Vagina (tissue), 2 donors: ENCODE results near the gene NRG3. TPM values are rescaled to one million over a fixed set of nuclear protein-coding genes. Genes with fewer than 3 reads are reported as not detected.

Source experiments
- DNase-seq, 2 donors: peaks; one replicate each; pipeline ENCODE4 v3.0.0-alpha.2; 2017; ENCODE audit errors: extremely low spot score in 2 of 2
- H3K27ac ChIP-seq: fragments of 200-600 bp; sonication (generic); one replicate; pipeline ENCODE4 v1.5.1; 2019
- H3K27me3 ChIP-seq: fragments of 200-600 bp; sonication (generic); one replicate; pipeline ENCODE4 v1.5.1; 2019
- H3K36me3 ChIP-seq, 2 donors: fragments of 200-600 bp; sonication (generic); one replicate each; pipeline ENCODE4 v1.5.1; 2017 to 2019
- H3K4me1 ChIP-seq: fragments of 200-600 bp; sonication (generic); one replicate; pipeline ENCODE4 v1.5.1; 2019
- H3K4me3 ChIP-seq, 2 donors: fragments of 200-600 bp; sonication (generic); 1 replicate in 1 of 2; 2 replicates in 1 of 2; pipeline ENCODE4 v1.5.1; 2016 to 2019
- H3K9me3 ChIP-seq: fragments of 200-600 bp; sonication (generic); one replicate; pipeline ENCODE4 v1.5.1; 2019
- POLR2A ChIP-seq, 2 donors: fragments of 450-650 bp; IDR thresholded peaks; one replicate each; pipeline ENCODE4 v1.6.1; 2017; ENCODE audit warnings: antibody characterized with exemption in 2 of 2, mild to moderate bottlenecking in 2 of 2, moderate library complexity in 2 of 2
- POLR2AphosphoS5 ChIP-seq, 2 donors: sonication (generic); formaldehyde crosslinking; IDR thresholded peaks; one replicate each; pipeline ENCODE4 v1.9.0; 2017; ENCODE audit warnings: antibody characterized with exemption in 2 of 2, mild to moderate bottlenecking in 2 of 2, low read depth in 1 of 2; ENCODE audit not compliant: insufficient read depth in 1 of 2
- intact Hi-C: fragments of 100-400 bp; cut with DNase I; formaldehyde crosslinking; loops from one replicate; pipeline ENCODE4 v1.15.1; 2023
- total RNA-seq: library from RNA; depleted of rRNA; stranded (reverse); fragments of >200 nt; gene quantifications from one replicate; pipeline ENCODE4 v1.2.3, GENCODE V29; 2016
- TF ChIP-seq, protein P1 (sequence below), 3 experiments: fragments of 450-650 bp in 2 of 3; fragments of 200-600 bp in 1 of 3; sonication (generic) in 1 of 3; IDR thresholded peaks; one replicate each; pipeline ENCODE4 v1.5.1; 2017 to 2019; ENCODE audit warnings: antibody characterized with exemption in 3 of 3, mild to moderate bottlenecking in 2 of 3, moderate library complexity in 2 of 3

Gene NRG3
- total RNA-seq, 1 donor from 2014 or later: not detected

DNA sequence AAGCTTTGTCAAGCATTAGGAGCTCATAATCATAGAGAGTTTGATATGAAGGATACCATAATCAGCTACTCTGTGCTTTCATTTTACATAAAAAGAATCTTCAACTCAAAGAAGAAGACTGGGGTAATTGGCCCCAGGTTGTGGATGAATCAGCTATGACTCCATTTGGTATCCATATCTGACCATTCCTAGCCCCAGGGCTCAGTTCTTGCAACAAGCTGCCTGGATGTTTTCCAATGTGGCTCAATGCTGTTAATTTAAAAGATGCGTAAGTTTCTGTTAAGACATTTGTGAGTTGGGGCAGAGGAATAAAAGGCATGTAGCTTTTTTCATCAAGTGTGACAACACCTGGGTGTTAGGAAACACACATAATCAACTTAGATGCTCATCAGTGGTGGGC is 951.1 kb downstream of the NRG3 start:
- Histone ChIP-seq H3K4me3 (no peak overlapping the region), H3K36me3 (no peaks in the 10 kb centered on the region), H3K4me1 (no peaks in the 10 kb centered on the region), H3K27ac (no peak overlapping the region), H3K27me3 (no peaks in the 10 kb centered on the region), H3K9me3 (no peaks in the 10 kb centered on the region)
- DNase-seq: no peak
- intact Hi-C loops: no loop called here
- no peak for TF ChIP-seq POLR2A (IDR thresholded peaks at IDR 0.05)
- TF ChIP-seq, protein P1, sequence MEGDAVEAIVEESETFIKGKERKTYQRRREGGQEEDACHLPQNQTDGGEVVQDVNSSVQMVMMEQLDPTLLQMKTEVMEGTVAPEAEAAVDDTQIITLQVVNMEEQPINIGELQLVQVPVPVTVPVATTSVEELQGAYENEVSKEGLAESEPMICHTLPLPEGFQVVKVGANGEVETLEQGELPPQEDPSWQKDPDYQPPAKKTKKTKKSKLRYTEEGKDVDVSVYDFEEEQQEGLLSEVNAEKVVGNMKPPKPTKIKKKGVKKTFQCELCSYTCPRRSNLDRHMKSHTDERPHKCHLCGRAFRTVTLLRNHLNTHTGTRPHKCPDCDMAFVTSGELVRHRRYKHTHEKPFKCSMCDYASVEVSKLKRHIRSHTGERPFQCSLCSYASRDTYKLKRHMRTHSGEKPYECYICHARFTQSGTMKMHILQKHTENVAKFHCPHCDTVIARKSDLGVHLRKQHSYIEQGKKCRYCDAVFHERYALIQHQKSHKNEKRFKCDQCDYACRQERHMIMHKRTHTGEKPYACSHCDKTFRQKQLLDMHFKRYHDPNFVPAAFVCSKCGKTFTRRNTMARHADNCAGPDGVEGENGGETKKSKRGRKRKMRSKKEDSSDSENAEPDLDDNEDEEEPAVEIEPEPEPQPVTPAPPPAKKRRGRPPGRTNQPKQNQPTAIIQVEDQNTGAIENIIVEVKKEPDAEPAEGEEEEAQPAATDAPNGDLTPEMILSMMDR (IDR thresholded peaks at IDR 0.05): no peak
- TF ChIP-seq POLR2AphosphoS5 (IDR thresholded peaks at IDR 0.05; ENCODE audit: insufficient read depth in 1 of 2, low read depth in 1 of 2): no peak

DNA sequence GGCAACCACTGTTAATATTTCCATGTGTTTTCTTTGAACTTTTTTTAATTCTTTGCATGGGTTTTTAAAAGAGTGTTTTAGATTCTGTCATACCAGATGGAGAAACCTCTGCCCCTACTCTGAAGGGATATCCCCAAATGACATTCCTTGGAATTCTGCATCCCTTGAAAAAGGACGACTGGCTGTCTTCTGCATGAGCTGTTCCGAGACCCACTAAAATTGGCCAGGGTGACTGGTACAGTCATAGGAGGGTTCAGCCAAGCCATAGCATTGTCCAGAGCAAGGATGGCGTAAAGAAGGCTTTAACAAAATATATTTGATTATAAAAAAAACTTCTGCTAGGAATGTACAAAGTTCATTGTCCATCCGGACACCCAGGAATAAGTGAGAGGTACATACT is 952.9 kb downstream of the NRG3 start:
- intact Hi-C loops: no loop called here
- Histone ChIP-seq H3K4me1 (no peaks in the 10 kb centered on the region), H3K4me3 (no peak overlapping the region), H3K9me3 (no peaks in the 10 kb centered on the region), H3K36me3 (no peaks in the 10 kb centered on the region), H3K27me3 (no peaks in the 10 kb centered on the region), H3K27ac (no peak overlapping the region)
- TF ChIP-seq, protein P1 (IDR thresholded peaks at IDR 0.05): no peak
- TF ChIP-seq POLR2A (IDR thresholded peaks at IDR 0.05): no peak
- no peak for DNase-seq

DNA sequence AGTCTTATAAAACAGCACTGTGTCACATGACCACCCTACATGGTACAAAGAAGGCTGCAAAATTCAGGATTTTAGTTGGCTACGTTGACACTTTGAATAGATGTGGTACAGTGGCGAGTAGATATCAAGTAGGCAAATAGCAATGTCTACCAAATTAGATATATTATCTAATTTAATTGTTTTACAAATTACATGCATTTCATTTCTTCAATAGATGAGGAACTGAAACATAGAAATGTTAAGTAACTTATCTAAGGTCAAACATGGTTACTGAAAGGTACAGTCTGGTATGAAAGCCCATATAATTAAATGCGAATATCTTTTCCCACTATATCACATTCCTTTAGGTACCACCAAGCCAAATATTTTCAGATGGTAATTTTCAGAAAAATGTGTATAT is 972.2 kb downstream of the NRG3 start:
- TF ChIP-seq POLR2A (IDR thresholded peaks at IDR 0.05): no peak
- no peak for TF ChIP-seq POLR2AphosphoS5 (IDR thresholded peaks at IDR 0.05; ENCODE audit: insufficient read depth in 1 of 2, low read depth in 1 of 2)
- TF ChIP-seq, protein P1 (IDR thresholded peaks at IDR 0.05): no peak
- DNase-seq: no peak
- Histone ChIP-seq H3K9me3 (no peaks in the 10 kb centered on the region), H3K36me3 (no peaks in the 10 kb centered on the region), H3K27ac (no peak overlapping the region), H3K27me3 (no peaks in the 10 kb centered on the region), H3K4me1 (no peaks in the 10 kb centered on the region), H3K4me3 (no peak overlapping the region)
- intact Hi-C loops: no loop called here

DNA sequence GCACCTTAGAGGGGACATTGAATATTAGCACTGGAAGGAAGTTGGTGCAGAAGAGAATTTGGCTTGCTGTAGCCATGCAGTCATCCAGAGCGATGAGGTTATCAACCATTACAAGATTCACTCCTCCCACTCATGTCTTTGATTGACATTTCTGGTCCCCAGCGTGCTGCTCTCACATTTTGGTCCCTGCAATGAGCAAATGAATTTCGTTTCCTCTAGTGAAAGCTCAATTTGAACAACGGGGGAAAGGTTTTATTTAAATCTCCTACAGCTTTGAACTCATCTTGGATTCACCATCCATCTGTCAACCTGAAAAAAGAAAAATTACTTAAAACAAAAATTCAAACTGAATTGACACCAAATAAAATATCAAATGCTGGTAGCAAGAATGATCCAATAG is 975.2 kb downstream of the NRG3 start:
- no peaks in the 10 kb centered on the region for H3K27me3 ChIP-seq
- H3K4me3 ChIP-seq: no peak overlapping the region
- TF ChIP-seq POLR2AphosphoS5 (IDR thresholded peaks at IDR 0.05; ENCODE audit: insufficient read depth in 1 of 2, low read depth in 1 of 2) (no peak), POLR2A (IDR thresholded peaks at IDR 0.05) (no peak)
- TF ChIP-seq, protein P1 (IDR thresholded peaks at IDR 0.05): no peak
- no peaks in the 10 kb centered on the region for H3K9me3 ChIP-seq
- no peak for DNase-seq
- no peak overlapping the region for H3K27ac ChIP-seq
- no peaks in the 10 kb centered on the region for H3K4me1 ChIP-seq
- H3K36me3 ChIP-seq: no peaks in the 10 kb centered on the region
- intact Hi-C loops: no loop called here

DNA sequence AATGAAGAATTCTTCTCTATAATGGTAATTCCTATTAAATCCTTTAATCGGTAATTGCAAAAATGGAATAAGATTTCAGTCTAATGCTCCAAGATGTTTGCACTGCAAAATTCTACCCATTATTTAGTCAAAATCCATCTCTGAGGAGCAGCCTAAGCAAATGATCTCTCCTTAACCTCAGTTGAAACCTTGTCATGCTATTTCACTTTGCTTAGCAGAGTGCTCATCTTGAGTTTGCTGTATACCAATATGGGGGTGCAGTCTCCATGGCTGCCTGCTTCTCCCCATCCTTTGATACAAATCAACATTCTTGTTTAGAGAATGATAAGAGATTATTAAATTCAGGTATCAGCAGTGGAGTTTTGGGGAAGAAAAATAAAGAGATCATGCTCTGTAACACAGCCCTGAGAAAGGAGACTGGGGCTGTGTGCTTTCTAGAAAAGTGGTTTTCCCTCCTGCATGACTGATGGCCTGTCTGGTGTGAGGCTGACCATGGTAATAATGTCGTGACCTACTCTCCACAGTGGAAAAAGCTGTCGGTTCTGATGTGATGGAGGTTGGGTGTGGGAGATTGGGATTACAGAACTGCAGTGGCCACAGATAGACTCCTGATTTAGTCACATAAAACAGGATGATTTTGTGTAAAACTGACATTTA is 982.1 kb downstream of the NRG3 start:
- TF ChIP-seq, protein P1 (IDR thresholded peaks at IDR 0.05): no peak
- no peak for TF ChIP-seq POLR2AphosphoS5 (IDR thresholded peaks at IDR 0.05; ENCODE audit: insufficient read depth in 1 of 2, low read depth in 1 of 2)
- Histone ChIP-seq H3K27ac (no peak overlapping the region), H3K9me3 (no peaks in the 10 kb centered on the region), H3K27me3 (no peaks in the 10 kb centered on the region), H3K36me3 (no peaks in the 10 kb centered on the region), H3K4me1 (no peaks in the 10 kb centered on the region), H3K4me3 (no peak overlapping the region)
- intact Hi-C loops: no loop called here
- DNase-seq: no peak
